ENCODE data around the gene CYP19A1.

GRCh38 chr15:51374131-51374530, 35.7 kb upstream of the CYP19A1 start:
- TF ChIP-seq CTCF (IDR thresholded peaks at IDR 0.05; ENCODE audit: low read length) (no peak), EZH2 (IDR thresholded peaks at IDR 0.05; ENCODE audit: borderline replicate concordance, low read length) (no peak)

All from OCI-LY1 (cell line).